ENCODE results near the gene ACBD3.
A peak's percentile ranks its signal among the peaks of the same experiment; 100 is the strongest.
"Not testable (repeated sequence)": the region's sequence is repeated elsewhere in the genome, so short reads cannot be mapped to it uniquely, and the experiment has no call there.

ACBD3 gene

DNA sequence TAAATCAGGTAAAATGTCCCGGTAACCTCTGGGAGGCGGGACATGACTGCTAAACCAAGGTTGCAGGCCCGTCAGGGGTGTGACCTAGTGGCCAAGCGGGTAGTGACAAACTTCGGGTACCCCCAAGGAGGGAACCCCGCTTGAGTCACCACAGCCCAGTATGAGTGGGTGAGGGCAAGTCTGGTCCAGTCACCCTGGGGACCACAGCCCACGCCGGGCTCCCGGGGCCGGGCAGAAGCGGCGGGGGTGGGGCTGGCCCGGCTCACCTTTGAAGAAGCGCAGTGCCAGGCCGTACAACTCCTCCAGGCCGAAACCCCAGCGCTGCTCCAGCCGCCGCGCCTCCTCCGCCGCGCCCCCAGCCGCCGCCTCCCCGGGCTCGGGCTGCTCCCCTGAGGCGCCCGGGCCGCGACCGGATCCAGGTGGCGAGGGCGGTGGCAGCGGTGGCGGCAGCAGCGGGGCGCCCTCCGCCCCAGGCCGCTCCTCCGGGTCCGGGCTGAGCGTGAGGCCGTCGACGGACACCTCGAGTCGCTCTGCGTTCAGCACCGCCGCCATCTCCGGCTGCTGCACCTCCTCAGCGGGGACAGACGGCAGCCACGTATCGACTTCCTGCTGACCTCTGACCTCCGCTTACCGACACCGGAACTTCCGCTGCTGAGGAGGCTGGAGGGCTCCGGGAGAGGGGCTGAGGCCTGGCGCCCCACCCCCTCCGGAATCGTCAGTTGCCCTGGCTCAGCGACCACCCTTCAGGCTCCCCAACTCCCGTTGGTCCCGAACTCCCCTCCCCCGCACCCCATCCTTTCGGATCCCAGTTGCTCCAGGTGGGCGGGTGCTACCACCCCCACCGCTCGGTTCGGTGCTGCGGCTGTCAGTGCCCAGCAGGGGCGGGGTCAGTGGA, at the start of gene ACBD3:
ACBD3 (minus strand) TSS at position 618 of the 895 bp plus-strand sequence; CDS start at position 552, 66 bp downstream.
- DNase-seq, result peak; percentile 81

GRCh38 chr1:226233806-226234205, 47.3 kb upstream of the ACBD3 start:
- no peak for DNase-seq

DNA sequence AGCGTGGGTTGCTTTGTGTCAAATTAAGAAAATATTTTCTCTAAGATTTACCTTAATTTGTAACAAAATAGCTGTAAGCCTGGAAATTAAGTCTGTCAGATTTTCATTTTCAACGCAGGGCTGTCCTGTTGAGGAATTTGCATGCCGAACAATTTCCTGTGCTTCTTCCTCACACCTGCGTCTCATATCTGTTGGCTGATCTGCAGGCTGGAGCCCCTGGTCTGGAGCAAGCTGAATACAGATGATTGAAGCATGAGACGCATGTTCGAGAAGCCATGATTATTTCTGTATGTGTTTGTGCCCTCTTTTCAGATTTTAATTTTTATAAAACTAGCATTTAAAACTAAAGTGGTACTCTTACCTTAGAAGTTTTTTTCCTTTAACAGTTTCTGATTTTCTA, 46.8 kb upstream of the ACBD3 start:
- no peak for DNase-seq

GRCh38 chr1:226226601-226227000, 40.1 kb upstream of the ACBD3 start:
- no peak for DNase-seq

- no peak for DNase-seq
Observed at GRCh38 chr1:226223786-226224244, 37.3 kb upstream of the ACBD3 start.

DNA sequence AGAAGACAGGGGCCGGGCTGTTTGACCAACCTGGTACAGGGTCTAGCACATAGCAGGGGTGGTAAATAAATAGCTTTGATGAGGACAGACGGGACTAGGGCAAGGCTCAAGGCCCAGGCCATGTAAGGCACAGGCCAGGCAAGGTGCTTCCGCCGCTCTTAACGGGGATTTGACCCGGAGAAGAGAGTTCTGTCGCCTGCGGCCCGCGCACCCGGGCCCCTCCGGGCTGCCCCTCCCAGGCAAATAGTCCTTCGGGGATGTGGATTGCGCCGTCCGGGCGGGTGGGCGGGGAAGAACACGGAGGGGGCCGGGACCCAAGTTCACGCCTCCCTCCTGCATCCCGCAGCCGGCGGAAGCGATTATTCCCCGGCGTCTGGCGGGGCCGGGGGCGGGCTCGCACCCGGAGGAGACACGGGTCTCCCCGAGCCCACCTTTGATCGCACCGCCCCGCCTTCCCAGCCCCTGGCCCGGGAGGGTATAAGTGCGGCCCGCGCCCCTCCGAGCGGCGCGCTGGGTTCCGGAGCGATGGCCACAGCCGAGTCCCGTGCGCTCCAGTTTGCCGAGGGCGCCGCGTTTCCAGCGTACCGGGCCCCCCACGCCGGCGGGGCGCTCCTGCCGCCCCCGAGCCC, 36.7 kb upstream of the ACBD3 start, which contains the start of gene MIXL1:
MIXL1 (plus strand) TSS at position 508 of the 629 bp plus-strand sequence; CDS start at position 526, 18 bp downstream.
- DNase-seq, result no peak

GRCh38 chr1:226222686-226223085, 36.1 kb upstream of the ACBD3 start:
- DNase-seq, result no peak

GRCh38 chr1:226220473-226221189, 34.1 kb upstream of the ACBD3 start:
- no peak for DNase-seq

DNA sequence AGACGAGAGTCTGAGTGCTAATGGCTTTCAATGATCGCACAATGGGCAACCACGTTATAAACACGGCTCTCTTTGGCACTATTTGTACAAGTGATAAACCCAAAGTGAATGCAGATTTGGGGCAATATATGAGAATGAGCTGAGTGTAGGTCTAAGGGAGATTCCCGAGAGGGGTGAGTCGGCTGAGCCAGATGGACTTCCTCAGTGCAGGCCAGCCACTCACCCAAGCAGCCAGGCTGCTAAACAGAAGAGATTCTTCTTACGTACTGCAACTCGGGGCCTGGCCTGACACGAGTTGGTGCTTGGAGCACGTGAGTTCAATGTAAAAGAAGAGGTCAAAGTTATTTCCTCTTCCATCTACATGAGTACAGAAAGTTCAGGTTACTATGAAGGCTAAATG, 30.7 kb upstream of the ACBD3 start:
- DNase-seq, result no peak

DNA sequence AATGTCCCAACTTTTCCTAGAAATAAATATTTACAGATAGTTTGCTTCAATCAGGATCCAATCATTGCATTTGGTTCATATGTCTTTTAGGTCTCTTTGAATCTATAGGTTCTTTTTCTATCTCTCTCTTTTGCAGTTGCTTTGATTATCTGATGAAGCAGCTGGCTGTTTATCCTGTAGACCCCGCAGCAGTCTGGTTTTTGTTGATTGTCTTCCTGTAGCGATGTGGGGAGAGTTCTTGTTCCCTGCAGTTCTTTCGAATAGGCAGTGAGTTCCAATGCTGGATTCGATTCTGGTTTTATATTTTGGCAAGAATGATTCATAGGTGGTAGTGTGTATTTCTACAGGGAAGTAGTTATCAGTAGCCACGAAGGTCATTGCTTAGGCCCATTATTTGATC, 29.5 kb upstream of the ACBD3 start:
- DNase-seq, result no peak

GRCh38 chr1:226215239-226215638, 28.7 kb upstream of the ACBD3 start:
- no peak for DNase-seq

- no peak for DNase-seq
Observed at GRCh38 chr1:226212545-226212944, 26.0 kb upstream of the ACBD3 start.

DNA sequence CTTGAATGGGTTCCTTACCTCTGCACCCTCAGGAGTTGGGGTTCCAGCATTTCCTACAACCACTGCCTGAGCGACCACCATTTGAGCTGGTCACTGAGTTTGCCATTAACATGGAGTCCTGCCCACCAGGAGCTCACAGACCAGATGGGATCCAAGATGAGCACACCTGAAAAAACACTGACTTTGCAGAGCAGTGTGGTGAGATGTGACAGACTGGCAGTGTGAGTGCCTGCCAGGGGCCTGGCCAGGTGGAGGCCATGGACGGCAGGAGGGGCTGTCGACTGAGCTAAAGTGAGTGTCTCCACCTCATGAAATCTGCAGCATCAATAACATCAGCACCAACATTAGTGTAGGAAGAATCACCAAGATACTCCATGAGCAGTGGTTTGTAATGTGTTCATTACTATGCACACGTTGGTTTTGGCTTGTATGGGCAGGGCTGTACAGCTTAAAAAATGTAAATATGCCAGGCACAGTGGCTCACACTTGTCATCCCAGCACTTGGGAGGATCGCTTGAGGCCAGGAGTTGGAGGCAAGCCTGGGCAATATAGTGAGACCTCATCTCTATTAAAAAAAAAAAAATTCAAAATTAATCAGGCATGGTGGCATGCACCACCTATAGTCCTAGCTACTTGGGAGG, 24.8 kb upstream of the ACBD3 start:
- DNase-seq, result no peak

GRCh38 chr1:226210571-226211176, 24.1 kb upstream of the ACBD3 start:
- no peak for DNase-seq

DNA sequence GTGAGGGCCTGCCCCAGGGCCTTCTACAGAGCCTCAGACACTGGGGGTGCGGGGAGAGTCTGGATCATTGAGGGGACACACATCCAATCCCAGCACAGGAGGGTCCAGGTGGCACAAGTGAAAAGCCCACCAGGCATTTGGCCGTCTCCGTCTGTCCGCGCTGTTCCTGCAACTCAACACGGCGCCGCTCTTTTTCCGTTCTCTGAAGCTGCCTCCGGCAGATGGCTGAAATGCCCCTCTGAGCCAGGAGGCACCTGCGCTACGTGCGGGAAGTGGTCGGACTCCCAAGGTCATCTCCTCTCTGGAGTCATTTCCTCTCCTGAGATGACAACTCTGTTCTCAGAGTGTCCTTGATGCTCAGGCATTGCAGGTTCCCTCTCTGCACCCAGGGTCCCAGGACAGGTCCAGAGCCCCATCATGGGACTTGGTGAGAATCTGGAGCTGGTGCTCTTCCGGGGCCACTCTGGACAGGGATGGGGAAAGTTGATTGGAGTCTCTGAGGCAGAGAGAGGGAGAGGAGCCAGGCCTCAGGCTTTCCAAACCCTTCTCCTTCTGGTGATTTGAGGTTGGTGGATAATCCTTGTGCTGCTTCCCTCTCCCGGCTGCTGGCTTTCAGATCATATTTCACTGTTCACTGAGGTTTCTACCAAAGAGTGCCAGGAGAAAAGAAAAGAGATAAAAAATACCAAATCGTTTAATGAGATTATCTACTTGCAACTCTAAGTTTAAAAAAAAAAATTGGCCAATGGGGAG, 22.9 kb upstream of the ACBD3 start:
- DNase-seq, result no peak

DNA sequence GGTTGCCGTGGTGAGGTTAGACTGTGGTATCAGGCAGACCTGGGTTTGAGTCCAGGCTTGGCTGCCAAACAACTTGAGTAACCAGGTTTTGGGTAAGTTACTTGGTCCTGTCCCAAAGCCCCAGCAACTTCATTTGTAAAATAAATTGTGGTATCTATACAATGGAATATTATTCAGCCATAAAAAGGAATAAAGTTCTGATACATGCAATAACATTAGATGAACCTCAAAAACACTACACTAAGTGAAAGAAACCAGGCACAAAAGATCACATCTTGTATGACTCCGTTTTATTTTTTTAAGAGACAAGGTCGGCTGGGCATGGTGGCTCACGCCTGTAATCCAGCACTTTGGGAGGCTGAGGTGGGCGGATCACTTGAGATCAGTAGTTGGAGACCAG, 20.5 kb upstream of the ACBD3 start:
- DNase-seq, result no peak

- DNase-seq, result no peak
Observed at GRCh38 chr1:226204198-226204597, 17.7 kb upstream of the ACBD3 start.

- no peak for DNase-seq
Observed at GRCh38 chr1:226203655-226204054, 17.1 kb upstream of the ACBD3 start.

DNA sequence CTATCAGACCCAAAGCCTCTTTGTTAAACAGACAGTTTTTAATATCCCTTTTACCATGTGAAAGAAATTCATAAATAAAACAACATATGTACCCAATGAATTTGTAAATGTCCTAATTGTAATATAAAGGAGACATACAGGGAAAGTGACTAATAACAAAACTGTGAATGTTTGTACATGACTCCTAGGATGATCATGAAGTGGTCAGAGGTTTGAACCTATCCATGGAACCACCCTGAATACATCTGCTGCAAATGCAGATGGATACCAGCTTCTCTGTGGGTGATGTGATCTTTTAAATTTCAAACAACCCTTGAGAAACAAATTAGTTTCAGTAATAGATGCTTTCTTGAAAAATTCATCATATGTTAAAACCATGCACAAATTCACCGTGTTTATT, 16.7 kb upstream of the ACBD3 start:
- no peak for DNase-seq

DNA sequence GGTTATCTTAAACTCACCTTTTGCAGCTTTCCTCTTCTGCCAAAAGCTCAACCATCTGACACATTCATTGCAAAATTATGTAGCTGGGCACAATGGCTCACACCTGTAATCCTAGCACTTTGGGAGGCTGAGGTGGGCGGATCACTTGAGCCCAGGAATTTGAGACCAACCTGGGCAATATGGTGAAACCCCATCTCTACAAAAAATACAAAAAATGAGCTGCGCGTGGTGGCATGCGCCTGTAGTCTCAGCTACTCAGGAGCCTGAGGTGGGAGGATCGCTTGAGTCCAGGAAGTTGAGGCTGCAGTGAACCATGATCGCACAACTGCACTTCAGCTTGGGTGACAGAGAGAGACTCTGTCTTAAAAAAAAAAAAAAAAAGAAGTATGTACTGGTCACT, 16.1 kb upstream of the ACBD3 start:
- not testable (repeated sequence) for DNase-seq

GRCh38 chr1:226202246-226202645, 15.7 kb upstream of the ACBD3 start:
- no peak for DNase-seq

All from GDM1 (cell line).